ENCODE measurements around the gene CTNNA3. TPM values are rescaled to one million over a fixed set of nuclear protein-coding genes. Genes with fewer than 3 reads are reported as not detected.
"Not testable (repeated sequence)": the region's sequence is repeated elsewhere in the genome, so short reads cannot be mapped to it uniquely, and the experiment has no call there.

CTNNA3 gene
- total RNA-seq, 1 donor from 2014 or later: not detected

DNA sequence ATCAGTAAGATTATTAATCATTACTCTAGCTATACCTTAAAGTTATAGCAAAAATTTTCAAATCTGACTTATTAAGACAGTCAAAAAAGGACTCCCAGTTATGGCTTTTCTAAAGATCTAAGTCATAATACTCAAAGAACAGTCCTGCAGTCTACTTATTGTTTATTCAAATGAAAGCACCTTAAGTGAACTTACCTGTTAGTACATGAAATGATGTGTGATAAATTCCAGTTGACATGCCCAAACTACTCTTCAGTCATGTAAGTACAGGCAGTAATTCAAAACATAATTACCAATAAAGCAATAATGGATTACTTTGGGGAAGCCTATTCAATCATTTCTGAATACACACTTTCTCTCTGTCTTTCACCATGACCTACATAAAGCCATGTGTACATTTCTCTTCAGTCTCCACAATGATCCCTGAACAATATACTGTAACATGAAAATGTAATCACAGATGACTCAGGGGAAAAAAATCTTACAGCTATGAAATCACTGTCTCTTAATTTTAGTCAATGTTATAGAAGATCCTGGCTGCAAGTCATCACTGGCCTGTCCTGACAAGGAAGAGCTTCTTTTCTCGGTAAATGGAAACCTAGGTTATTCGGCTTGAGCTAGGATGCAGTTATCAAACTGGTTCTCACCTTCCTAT is 1190.9 kb downstream of the CTNNA3 start:
- DNase-seq (ENCODE audit: extremely low read depth, low read depth, low spot score): no peak

DNA sequence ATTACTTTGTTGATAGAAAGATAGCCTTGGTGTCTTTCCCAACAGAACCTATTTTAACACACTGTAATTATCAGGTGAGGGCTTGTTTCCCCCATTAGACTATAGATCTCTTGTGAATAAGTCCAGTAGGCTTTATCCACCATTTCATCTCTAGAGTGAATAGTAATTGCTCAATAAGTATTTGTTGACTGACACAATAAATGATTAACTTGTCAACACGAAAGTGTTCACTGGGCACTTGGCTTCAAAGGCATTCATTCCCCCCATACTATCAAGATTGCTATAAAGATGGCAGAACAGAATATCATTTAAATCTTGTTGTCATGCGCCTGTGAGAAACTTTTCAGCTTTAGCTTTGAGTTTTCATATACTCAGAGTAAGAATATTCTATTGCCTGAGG is 1194.6 kb downstream of the CTNNA3 start:
- DNase-seq (ENCODE audit: extremely low read depth, low read depth, low spot score): no peak

DNA sequence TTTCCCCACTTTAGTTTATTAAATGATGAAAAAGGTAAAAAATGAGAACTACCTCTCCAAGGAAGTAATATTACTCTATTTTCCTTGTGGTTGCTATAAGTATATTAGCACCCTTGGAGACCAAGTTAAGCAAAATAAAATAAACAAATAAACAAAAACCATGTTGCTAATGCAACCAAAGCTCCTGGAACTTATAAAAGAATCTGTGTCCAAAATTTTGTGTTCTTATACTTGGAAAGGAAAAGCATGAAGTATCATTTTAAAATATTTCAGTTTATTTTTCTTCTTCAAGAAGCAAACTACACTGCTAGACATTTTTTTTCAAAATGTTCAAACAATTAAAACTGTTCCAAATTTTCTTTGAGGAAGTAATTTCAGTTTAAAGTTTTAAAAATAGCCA is 1212.0 kb downstream of the CTNNA3 start:
- no peak for DNase-seq (ENCODE audit: extremely low read depth, low read depth, low spot score)

DNA sequence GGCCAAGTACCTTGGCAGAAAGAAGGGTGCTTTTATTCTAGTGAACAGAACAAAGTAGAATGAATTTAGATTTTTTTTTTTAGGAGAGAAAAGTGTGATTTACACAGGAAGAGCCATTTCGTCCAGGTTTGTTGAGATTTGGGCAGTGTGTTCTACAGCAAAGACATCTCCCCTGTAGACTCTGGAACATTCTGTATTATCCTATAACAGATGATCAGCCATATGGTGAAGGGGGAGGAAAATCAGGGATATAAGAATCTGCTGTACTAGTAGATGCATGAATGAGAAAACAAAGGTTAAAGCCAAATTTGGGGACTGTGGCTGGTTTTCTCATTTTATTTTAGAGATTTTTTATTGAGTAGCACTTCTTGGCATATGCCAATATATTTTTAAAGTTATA is 1223.8 kb downstream of the CTNNA3 start:
- no peak for DNase-seq (ENCODE audit: extremely low read depth, low read depth, low spot score)

DNA sequence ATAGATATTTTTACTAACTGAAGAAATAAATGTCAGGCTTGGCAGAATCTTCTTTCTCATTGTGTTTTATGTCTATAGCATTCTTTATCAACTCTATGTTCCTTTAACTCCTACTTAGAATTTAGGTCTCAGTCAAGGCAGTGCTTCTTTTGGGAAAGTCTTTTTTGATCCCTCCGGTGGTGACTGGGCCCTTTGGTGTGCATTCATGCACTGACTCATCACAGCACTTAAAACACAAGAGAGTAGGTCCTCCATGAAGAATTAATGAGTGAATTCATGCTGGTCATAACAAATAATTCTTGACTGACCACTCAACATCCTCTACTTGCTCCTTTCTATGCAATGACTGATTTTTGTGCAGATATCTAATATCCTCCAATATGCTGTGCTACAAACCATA is 1229.0 kb downstream of the CTNNA3 start:
- DNase-seq (ENCODE audit: extremely low read depth, low read depth, low spot score): no peak

DNA sequence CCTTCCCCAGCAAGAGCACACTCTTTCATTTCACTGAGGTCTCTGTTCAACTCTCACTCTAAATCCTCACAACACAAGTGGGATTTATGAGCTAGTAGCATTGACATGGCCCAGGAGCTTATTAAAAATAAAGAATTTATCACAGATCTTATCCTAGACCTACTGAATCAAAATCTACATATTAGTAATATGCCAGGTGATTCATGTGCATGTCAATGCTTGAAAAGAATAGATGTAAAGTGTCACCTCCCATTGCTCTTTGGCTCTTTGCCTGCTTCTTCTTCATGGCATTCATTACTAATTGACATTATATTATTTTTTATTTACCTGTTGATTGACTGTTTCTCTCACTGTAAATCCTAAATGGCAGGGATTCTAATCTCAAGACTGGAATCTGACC is 1229.4 kb downstream of the CTNNA3 start:
- DNase-seq (ENCODE audit: extremely low read depth, low read depth, low spot score): no peak

DNA sequence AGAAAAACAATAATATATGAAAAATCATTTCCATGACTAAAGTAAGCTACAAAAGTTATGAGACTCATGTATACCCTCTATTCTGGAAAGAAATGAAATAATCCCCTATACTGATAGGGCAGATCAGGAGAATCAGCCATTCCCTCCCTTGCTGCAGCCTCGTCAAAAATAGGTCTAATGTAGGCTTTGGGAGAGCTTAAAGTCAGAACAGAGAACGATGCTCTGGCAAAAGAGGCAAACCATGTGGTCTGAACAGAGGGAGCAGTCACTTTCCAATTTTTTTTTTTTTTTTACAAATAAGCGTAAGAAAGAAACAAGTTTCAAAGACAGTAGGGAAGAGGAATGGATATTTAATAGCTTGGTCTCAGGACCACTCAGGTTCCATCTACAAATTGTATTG is 1232.4 kb downstream of the CTNNA3 start:
- no peak for DNase-seq (ENCODE audit: extremely low read depth, low read depth, low spot score)

DNA sequence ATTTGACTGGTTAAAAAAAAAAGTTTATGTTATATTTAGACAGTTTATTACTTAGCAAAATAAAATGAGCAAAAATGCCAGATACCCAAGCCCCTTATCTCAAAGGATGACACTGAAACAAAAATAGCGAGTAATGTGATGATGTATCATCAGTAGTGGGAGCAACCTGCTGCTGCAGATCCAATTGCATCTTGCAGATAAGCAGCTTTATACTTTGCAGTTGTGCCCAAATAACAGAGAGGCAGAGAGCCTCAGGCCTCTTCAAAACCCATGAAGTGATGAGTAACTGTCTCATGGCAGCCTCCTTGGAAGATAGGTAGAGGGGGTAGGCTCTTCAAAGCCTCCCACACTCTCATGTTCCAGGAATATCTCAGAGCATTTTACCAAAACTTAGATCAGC is 1238.4 kb downstream of the CTNNA3 start:
- no peak for DNase-seq (ENCODE audit: extremely low read depth, low read depth, low spot score)

DNA sequence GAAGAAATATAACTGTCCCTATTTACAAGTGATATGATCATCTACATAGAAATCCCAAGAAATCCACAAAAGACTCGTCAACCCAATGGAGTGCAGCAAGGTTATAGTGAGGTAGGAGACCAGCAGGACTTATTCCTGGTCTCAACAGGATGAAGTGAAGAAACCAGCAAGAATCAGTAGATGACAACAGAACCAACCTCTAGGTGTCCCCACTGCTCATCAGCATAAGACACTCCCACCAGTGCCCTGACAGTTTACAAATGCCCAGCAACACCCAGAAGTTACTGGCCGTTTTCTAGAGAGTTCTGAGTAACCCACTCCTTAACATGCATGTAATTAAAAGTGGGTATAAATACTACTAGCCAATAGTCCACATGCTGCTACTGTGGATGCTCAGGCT is 1240.7 kb downstream of the CTNNA3 start:
- DNase-seq (ENCODE audit: extremely low read depth, low read depth, low spot score): no peak

DNA sequence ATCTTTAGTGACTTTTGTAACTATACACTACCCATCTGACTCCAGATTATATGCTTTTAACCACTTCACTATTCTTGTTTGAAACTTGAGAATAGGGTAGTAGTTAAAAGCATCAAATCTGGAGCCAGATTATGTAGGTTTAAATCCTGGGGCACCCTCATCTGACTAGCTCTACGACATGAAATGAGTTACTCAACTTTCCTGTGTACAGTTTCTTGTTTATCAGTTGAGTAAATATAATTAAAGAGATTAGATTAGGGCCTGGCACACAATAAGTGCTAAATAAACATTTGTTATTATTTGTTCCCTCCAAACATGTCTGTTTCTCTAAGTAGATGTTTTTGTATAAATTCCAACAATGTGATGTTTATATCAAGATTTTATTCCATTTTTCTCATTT is 1255.4 kb downstream of the CTNNA3 start:
- DNase-seq (ENCODE audit: extremely low read depth, low read depth, low spot score): no peak

DNA sequence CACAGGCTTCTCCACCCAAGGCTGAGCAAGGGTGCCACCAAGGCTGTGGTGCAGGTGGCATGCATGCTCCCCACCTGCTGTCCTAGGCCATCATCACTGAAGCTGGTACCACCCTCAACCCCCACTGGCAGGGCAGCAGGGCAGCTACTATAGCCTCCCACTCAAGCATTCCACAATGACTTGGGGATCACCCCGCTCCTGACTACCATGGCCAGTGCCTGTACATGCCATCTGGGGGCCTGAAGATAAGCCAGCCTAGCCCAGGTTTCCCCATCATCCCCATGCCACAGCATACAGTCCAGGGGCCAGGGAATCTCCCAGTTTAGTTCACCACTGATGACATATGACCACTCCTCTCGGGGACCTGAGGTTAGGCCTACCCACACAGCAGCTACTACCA is 1281.1 kb downstream of the CTNNA3 start:
- no peak for DNase-seq (ENCODE audit: extremely low read depth, low read depth, low spot score)

DNA sequence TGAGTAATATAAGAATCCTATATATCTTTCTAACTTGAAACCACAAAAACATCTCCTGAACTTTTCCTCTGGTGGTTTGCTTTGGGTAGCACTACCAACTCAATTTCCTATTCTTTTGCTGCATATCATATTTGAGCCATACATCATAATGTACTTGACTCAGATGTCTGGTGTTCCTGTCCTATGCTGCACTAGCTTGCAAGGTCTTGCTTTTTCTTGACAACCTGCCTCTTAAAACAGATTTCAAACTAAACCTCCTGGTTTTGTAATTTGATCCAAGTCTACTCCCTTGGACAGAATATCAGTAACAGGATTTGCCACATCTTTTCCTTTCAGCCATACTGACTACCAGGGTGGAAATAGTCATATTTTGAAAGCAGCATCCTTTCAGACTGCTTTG is 1290.4 kb downstream of the CTNNA3 start:
- DNase-seq (ENCODE audit: extremely low read depth, low read depth, low spot score): no peak

DNA sequence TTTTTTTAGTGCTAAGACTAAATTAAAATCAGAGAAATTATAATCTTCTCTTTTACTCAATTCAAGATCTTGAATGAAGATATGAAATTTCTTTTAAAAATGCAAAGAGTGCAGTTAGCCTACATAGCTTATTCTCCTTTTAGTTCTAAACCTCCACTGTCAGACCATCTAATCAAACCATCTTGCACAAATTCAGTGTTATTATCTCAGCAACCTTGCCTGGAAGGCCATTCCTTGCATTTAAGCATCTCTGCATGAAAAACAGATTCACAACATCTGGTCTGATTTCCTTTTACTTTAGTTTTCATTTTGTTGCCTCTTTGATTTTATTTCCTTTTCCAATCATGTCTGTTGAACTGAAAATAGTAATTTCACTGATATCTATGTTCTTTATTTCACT is 1297.3 kb downstream of the CTNNA3 start:
- DNase-seq (ENCODE audit: extremely low read depth, low read depth, low spot score): no peak

DNA sequence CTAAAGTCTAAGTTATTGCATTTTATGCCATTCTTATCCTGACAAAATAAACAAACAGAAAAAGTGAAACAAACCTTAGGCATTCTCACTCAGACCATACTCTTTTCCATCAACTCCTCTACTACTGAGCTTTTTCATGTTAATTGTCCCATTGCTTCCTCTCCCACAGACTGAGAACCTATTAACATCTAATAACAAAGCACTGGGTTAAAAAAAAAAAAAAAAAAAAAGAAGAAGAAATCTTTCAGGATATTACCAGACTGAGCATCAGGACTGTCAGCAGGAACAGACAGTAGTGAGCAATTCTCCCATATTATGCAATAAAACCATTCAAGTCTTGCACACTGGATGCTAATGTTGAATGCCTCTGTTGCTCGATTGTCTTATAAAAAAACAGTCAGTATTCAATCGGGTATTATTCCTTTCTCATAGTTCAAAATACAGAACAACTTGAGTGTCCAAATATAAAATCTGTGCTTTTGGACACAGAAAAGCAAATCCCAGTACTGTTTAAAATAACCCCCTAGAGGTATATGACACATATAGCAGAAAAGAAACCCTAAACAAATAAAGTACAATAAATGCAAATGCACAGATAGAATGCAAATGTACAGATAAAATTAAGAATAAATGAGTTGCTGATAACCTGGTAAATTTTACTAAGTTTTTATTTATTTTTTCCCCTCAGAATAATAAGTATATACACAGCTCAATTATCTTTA is 1301.5 kb downstream of the CTNNA3 start:
- no peak for DNase-seq (ENCODE audit: extremely low read depth, low read depth, low spot score)

DNA sequence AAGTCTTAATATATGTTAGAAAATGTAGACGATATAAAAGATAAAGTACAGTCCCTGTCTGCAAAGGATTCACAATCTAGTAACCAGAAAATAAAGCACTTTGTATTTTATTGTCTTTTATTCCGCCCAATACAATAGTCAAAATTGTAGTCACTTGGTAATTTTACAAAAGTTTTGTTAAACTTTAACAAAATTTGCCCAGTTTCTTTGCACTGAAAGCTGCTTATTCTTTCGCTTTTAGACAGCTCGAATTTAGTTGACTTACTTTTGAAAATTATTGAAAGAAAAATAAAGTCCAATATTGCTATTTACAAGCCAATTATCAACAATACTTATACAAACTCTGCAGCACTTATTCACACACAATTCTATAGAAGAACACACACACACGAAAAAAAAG is 1305.1 kb downstream of the CTNNA3 start:
- DNase-seq (ENCODE audit: extremely low read depth, low read depth, low spot score): no peak

DNA sequence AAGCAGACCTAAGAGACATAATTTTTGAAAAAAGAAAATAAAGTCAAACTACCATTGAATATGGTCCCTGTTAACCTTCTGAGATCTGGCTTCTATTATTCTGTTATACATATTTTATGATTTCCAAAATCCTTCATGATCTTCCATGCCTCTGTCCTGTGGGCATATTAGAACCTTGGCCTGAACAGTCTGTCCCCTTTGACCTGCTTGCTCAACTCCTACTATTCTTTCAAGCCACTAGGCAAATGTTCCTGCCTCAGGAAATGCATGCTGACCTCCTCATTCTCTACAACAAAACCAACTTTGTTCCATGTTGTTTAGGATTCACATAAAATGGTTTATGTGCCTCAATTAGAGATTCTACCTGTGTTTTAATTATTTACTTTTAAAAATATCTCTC is 1315.0 kb downstream of the CTNNA3 start:
- no peak for DNase-seq (ENCODE audit: extremely low read depth, low read depth, low spot score)

DNA sequence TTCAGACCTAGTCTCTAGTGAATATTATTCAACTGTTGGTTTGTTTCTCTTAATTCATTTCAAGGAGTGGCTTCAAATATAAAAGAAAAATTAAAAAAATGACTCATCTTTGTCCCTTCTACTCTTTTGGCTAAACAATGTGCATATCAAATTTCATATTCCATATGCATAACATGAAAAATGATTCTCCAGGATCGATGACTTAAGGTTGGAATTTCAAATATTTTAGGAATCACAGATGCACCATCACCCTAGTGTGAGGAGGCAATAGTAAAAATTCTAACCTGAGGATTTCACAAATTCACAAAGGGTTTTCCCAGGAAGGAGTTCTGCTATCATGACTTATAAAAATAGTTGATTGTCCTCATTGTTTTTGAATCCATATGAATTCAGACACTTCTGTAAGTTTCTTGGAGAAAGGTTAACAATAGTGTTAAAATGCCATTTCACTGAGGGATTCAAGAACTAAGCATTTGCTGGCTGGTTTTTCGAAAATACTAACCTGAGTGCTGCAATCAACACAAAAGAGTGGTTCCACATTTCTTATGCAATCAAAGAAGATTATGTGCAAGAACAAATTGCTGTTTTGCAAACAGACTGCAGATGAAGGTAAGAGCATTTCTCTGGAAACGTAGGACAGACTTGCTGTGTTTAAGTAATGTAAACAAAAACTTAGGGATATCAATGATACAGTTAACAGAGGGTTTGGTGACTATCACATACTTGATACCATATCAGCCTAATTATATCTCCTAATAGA is 1317.7 kb downstream of the CTNNA3 start:
- DNase-seq (ENCODE audit: extremely low read depth, low read depth, low spot score): no peak

DNA sequence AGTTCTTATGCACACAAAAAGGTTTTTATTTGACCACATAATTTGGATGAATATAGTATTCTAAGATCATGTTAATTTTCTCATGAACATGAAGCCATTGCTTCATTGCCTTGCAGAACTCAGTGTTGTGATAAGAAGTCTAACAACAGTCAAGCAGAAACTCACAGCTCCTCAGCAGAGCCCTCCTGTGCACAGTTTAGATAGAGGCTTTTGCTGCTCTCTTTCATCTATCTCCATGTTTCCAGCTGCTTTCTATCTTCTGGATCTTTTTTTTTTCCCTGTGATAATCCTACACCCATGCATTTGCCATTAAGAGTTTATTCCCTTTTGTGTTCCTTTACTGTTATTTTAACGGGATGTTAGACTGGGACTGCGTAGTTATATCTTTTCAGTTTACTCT is 1327.8 kb downstream of the CTNNA3 start:
- no peak for DNase-seq (ENCODE audit: extremely low read depth, low read depth, low spot score)

DNA sequence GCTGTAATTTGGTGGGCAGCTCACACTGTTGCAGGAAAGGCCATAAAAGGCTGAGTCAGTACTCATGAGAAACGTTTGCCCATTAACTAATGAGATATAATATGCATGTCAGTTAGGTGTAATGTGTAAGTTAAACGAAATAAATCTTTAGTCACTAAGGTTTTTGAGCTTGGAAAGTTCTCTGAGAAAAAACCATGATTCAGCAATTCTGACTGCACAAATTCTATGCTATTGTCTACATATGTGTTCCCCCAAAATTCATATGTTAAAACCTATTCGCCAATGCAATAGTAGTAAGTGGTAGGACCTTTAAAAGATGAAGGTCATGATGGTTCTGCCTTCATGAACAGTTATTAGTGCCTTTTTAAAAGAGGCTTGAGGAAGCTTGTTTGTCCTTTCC is 1329.8 kb downstream of the CTNNA3 start:
- DNase-seq (ENCODE audit: extremely low read depth, low read depth, low spot score): no peak

DNA sequence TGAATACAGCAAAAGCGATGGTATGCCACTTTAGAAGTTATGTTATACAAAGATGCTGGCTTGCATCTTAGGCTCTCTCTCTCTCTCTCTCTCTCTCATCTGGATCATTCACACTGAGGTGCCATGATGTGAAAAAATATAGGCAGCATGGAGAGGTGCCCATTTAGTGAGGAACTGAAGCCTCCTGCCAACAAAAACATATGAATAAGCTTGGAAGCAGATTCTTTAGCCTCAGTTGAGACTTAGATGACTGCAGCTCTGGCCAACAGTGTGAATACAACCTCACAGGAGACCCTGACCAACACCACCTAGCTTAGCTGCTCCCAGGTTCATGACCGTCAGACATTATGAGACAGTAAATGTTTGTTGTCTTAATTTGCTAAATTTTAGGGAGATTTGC is 1330.3 kb downstream of the CTNNA3 start:
- no peak for DNase-seq (ENCODE audit: extremely low read depth, low read depth, low spot score)

DNA sequence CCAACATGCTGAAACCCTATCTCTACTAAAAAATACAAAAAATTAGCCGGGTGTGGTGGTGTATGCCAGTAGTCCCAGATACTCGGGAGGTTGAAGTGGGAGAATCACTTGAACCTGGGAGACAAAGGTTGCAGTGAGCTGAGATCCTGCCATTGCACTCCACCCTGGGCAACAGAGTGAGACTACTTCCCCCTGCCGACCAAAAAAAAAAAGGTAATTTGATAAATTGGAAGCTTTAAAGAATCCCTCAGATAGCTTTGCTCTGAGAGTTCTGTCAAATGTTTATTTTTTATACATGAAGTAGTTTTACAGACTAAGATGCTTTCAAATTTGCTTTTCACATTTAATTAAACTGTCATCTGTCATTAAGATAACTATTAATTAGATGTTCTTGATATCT is 1333.5 kb downstream of the CTNNA3 start:
- DNase-seq (ENCODE audit: extremely low read depth, low read depth, low spot score): no peak

DNA sequence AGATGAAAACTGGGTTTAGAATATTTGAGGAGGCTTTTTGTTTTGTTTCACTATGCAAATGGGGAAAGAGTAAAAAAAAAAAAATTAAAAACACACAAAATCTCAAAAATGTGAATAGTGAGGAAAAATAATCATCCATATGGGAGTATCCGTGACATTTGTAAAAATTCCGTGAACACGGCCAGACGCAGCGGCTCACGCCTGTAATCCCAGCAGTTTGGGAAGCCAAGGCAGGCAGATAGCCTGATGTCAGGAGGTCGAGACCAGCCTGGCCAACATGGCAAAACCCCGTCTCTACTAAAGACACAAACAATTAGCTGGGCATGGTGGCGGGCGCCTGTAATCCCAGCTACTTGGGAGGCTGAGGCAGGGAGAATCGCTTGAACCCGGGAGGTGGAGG is 1342.2 kb downstream of the CTNNA3 start:
- DNase-seq (ENCODE audit: extremely low read depth, low read depth, low spot score): not testable (repeated sequence)
